Measurements from ENCODE around the gene DOCK4. TPM values are rescaled to one million over a fixed set of nuclear protein-coding genes. Genes with fewer than 3 reads are reported as not detected.

The DOCK4 gene
- total RNA-seq, 4 donors from 2014 or later: 8.2 to 9.0 (median 8.6) TPM

GRCh38 chr7:112161253-112162141 is 44.7 kb downstream of the DOCK4 start:
- intact Hi-C loops (cut with DNase I; ENCODE audit: low total_unique reads): no loop called here
- DNase-seq (ENCODE audit: low spot score in 2 of 2): no peak
- H3K4me3 ChIP-seq (ENCODE audit: low read depth, poor library complexity, severe bottlenecking): no peak overlapping the region
- TF ChIP-seq CTCF (IDR thresholded peaks at IDR 0.05) (no peak), POLR2A (IDR thresholded peaks at IDR 0.05) (no peak)
- WGBS, 2 donors: 72 to 73% methylated on average over 3 of the region's 3 CpGs

- no peak overlapping the region for H3K4me3 ChIP-seq (ENCODE audit: low read depth, poor library complexity, severe bottlenecking)
- DNase-seq (ENCODE audit: low spot score in 2 of 2): no peak
- no peak for TF ChIP-seq POLR2A (IDR thresholded peaks at IDR 0.05)
- no peak for TF ChIP-seq CTCF (IDR thresholded peaks at IDR 0.05)
- 80 to 81% methylated on average over 7 of the region's 7 CpGs for whole genome bisulfite sequencing, 2 donors
- intact Hi-C loops (cut with DNase I; ENCODE audit: low total_unique reads): no loop called here
Measured at GRCh38 chr7:112160771-112161150, 45.4 kb downstream of the DOCK4 start.

- no peak overlapping the region for H3K4me3 ChIP-seq (ENCODE audit: low read depth, poor library complexity, severe bottlenecking)
- TF ChIP-seq POLR2A (IDR thresholded peaks at IDR 0.05): no peak
- TF ChIP-seq CTCF (IDR thresholded peaks at IDR 0.05): no peak
- intact Hi-C loops (cut with DNase I; ENCODE audit: low total_unique reads): no loop called here
- DNase-seq (ENCODE audit: low spot score in 2 of 2): no peak
- WGBS, 2 donors: 82 to 85% methylated on average over 2 of the region's 2 CpGs
Measured at GRCh38 chr7:112160130-112160770, 45.9 kb downstream of the DOCK4 start.

- no peak overlapping the region for H3K4me3 ChIP-seq (ENCODE audit: low read depth, poor library complexity, severe bottlenecking)
- WGBS, 2 donors: 89 to 90% methylated on average over 8 of the region's 8 CpGs
- intact Hi-C loops (cut with DNase I; ENCODE audit: low total_unique reads): no loop called here
- TF ChIP-seq CTCF (IDR thresholded peaks at IDR 0.05) (no peak), POLR2A (IDR thresholded peaks at IDR 0.05) (no peak)
- no peak for DNase-seq (ENCODE audit: low spot score in 2 of 2)
Measured at GRCh38 chr7:112159351-112159750, 46.8 kb downstream of the DOCK4 start.

GRCh38 chr7:112157072-112157471 is 49.1 kb downstream of the DOCK4 start:
- no peak overlapping the region for H3K4me3 ChIP-seq (ENCODE audit: low read depth, poor library complexity, severe bottlenecking)
- DNase-seq (ENCODE audit: low spot score in 2 of 2): no peak
- TF ChIP-seq POLR2A (IDR thresholded peaks at IDR 0.05): no peak
- intact Hi-C loops (cut with DNase I; ENCODE audit: low total_unique reads): no loop called here
- 55 to 65% methylated on average over 4 of the region's 4 CpGs for WGBS, 2 donors

GRCh38 chr7:112156412-112156811 is 49.8 kb downstream of the DOCK4 start:
- intact Hi-C loops (cut with DNase I; ENCODE audit: low total_unique reads): no loop called here
- 94% methylated on average over 1 of the region's 1 CpG for WGBS, 2 donors
- no peak overlapping the region for H3K4me3 ChIP-seq (ENCODE audit: low read depth, poor library complexity, severe bottlenecking)
- TF ChIP-seq POLR2A (IDR thresholded peaks at IDR 0.05) (no peak), CTCF (IDR thresholded peaks at IDR 0.05) (no peak)
- DNase-seq (ENCODE audit: low spot score in 2 of 2): no peak
